HG03469 (cell line): ENCODE measurements around the gene PIEZO2.
A peak's percentile ranks its signal among the peaks of the same experiment; 100 is the strongest.

Source experiments
- ATAC-seq: cut with Tn5 transposase; IDR thresholded peaks from one replicate; pipeline ENCODE4 v1.9.1; 2021; ENCODE audit warnings: mild to moderate bottlenecking, moderate library complexity, moderate number of reproducible peaks; ENCODE audit not compliant: unreplicated experiment

The PIEZO2 gene

GRCh38 chr18:10907749-10908148 is 241.6 kb downstream of the PIEZO2 start:
- no peak for ATAC-seq

DNA sequence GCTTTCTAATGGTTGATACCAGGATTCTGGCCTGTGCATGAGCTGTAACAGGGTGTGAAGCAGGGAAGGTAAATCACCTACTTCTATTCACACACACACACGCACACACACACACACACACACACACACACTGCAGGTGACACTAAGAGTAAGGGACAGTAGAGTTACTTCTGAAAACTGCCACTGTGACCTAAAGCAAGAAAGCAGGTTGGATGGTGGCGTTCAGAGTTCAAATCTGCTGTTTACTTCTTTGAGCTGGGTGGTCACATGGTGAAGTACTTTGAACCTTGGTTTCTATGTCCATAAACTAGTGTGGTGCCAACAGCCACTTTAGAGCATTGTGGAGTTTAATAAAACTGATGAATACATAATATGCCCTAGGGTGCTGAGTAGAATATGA is 248.0 kb downstream of the PIEZO2 start:
- no peak for ATAC-seq

DNA sequence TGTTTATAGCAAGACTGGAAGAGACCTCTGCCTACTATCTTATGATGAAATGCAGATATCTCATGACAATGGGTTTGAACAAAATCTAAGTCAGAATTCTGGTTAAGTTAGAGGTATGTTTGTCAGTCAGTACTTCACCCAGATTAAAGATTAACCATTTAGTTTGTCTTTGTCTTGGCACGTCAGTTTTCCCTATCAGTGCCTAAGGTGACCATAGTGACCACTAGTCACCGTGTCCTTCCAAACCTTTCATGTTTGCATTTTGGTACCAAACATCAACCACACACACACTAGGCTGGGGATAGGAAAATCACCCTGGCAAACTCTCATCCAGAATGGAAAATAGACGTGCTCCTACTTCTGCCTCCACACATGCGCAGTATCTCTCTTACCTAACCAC is 248.9 kb downstream of the PIEZO2 start:
- no peak for ATAC-seq

GRCh38 chr18:10899481-10899880 is 249.9 kb downstream of the PIEZO2 start:
- ATAC-seq, result no peak

- ATAC-seq, result peak; percentile 48
Observed at GRCh38 chr18:10898417-10898974, 250.9 kb downstream of the PIEZO2 start.

GRCh38 chr18:10896851-10897250 is 252.5 kb downstream of the PIEZO2 start:
- no peak for ATAC-seq

- no peak for ATAC-seq
Observed at GRCh38 chr18:10895976-10896375, 253.4 kb downstream of the PIEZO2 start.

GRCh38 chr18:10894501-10894900 is 254.9 kb downstream of the PIEZO2 start:
- no peak for ATAC-seq

DNA sequence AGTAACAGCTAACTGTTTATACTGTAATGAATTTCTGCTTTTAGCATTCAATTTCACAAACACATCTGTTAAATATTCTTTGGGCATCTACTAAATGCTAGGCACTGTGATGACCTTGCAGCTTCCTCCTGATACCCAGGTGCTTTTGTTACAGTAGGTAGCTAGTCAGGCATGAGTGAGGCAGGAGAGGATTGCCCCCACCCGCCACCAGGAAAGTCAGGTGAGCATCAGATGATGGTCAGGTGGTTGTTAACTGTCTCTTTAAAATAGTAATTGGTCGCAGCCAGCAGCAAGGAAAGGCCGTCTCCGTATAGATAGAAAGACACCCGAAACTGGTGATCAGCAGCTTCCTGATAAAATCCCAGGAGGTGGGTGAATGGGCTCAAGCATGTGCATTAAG is 255.6 kb downstream of the PIEZO2 start:
- no peak for ATAC-seq

DNA sequence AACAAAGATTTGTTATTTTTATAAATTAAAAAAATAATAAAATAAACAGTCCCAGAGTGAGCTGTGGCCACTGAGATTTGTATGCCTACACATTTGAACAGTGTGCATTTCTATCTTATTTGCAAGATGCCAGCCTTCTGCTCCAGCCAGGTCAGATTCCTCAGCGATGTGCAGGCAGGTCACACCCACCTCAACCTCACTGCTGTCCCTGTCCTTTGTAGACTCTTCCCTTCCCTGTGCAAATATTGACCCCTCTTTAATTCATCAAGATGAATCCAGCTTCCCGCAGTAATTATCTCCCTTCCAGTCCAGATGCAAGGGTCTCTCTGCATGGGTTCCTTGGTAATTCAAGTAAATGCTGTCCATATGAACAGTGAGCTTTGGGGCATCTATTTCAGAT is 256.2 kb downstream of the PIEZO2 start:
- ATAC-seq, result no peak

DNA sequence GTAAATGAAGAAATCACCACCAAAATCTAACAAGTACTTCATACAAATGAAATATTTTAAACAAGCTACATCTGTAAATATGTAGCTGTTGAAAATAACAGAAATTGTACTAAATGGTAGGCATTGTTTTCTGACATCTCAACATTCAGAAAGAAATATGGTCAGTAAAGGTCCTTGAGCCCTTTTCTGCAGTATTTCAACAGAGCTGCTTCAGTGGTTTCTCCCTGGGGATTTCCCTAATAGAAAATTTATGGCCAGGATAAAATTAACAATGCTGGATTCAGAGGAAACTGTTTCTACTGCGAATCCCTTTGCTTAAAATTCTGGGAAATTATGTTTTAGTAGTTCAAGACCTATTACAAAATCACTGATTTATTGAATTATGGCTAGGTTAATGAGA is 256.6 kb downstream of the PIEZO2 start:
- no peak for ATAC-seq

DNA sequence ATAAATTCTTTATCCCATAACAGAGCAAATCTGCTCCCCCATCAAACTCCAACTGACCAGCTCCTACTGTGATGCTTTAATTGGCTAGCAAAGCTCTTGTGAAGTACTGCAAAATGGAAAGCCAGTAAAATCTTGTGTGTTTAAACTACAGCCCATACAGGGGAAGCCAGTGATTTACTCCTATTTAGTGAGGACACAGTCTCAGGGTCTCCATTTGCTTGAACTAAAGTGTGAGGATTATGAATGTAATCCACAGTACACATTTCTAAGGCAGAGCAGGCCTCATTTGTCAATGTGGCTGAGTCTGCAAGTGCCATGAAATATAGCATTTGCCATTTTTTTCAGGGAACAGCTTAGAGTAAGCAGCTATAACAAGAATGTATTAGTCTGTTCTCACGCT is 259.3 kb downstream of the PIEZO2 start:
- no peak for ATAC-seq

- ATAC-seq, result peak; percentile 85
Observed at GRCh38 chr18:10878703-10879102, 270.7 kb downstream of the PIEZO2 start.

DNA sequence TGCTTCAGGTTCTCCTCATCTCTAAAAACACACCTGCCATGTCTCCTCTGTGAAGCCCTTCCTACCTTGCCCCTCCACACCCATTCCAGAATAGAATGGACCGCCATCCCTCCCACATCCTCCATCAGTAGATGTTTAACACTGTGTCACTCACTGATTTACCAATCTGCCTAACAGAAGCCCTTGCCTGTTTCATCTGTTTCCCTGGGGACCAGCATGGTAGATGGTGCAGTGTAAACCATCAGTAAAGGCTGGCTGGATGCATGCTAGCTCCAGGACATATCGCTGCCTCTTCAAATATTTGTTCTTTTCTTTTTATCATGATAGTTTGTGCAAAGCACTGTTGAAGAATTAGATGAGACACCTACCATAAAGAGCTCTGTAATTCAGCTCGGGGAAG is 271.4 kb downstream of the PIEZO2 start:
- ATAC-seq, result no peak

DNA sequence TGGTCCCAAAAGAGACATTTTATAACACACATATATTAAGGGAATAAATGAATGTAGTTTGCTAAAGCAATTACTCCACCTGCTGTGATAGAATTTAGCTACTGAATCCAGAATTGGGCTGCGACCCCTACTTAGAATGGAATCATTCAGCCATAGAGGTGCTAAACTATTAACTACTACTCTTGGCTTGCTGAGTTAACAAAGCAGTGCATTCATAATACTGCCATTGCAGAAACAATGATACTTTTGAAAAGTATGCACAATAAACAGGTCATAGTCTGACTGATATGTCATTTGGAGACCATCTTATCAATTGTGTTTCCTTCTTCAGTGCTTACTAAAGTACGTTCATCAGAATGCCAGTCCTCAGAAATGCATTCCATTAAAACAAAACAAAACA is 273.6 kb downstream of the PIEZO2 start:
- ATAC-seq, result no peak

GRCh38 chr18:10872304-10872703 is 277.1 kb downstream of the PIEZO2 start:
- ATAC-seq, result no peak

- ATAC-seq, result no peak
Observed at GRCh38 chr18:10864722-10865121, 284.6 kb downstream of the PIEZO2 start.

- no peak for ATAC-seq
Observed at GRCh38 chr18:10863026-10863425, 286.3 kb downstream of the PIEZO2 start.

DNA sequence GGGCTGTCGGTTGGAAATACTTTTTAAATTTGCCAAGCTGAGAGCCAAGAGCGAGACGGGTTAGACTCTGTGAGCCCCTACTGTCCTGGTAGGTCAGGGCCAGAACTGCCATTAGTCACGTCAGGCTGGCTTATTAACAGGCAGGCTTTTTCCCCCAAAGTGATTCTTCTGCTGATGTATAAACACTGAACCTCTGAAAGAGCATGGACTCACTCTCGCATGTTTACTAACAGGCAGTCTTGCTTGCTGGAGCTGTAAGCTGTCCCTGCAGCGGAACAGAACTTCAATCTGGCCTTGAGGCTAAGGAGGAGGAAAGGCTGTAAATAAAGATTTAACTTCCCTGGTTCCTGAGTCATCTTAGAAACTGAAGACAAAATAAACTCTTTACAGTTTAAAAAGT is 288.4 kb downstream of the PIEZO2 start:
- ATAC-seq, result no peak

- no peak for ATAC-seq
Observed at GRCh38 chr18:10860382-10860781, 289.0 kb downstream of the PIEZO2 start.

DNA sequence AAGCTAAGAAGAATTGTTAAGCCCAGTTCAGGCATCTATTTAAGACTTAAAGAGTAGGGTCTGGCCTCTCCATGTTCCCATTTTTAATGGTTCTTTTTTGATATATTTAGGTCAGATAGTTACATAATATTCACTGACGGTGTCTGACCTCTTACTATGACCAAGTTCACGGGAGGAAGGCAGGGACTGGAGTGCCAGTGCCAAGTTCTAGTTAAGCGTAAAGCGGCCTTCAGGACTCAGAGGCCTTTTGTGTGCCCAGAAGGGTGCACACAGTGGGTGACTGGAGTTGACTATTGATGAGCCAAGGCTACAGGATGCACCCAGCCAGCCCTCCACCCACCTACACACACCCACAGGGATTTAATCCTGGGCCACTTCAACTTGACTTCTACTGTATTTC is 290.9 kb downstream of the PIEZO2 start:
- no peak for ATAC-seq

GRCh38 chr18:10856132-10856531 is 293.2 kb downstream of the PIEZO2 start:
- ATAC-seq, result no peak
